ENCODE measurements around the gene B3GAT3.

Gene B3GAT3

DNA sequence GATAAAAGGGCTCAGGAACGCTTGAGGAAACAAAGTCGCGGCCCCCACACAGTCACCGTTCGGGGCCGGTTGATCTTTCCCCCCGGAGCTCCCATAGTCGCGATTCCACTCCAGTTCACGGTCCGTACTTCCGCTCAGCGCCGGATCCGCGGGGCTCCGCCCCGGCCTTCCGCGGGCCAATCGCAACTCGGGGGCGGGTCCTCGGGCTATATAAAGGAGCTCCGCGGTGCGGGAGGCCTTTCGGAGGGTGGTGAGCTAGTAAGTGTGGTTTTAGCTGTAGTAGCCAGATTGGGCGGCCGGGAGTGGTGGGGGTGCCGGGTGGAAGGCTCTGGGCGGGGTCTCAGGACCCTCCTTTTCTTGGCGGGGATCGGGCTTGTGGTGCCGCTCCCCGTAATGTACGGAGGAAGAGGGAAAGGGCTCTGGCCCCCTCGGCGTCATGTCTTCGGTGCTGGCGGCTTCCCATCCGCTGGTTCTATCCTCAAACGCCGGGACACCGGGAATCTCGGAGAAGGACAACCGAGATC, 43.4 kb upstream of the B3GAT3 start, which contains the start of the genes C11orf98 and CSKMT (continued):
- TF ChIP-seq, protein P1, sequence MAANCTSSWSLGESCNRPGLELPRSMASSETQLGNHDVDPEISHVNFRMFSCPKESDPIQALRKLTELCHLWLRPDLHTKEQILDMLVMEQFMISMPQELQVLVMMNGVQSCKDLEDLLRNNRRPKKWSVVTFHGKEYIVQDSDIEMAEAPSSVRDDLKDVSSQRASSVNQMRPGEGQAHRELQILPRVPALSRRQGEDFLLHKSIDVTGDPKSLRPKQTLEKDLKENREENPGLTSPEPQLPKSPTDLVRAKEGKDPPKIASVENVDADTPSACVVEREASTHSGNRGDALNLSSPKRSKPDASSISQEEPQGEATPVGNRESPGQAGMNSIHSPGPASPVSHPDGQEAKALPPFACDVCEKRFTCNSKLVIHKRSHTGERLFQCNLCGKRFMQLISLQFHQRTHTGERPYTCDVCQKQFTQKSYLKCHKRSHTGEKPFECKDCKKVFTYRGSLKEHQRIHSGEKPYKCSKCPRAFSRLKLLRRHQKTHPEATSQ (tag by site-specific recombination; IDR thresholded peaks at IDR 0.05) = no peak
- TF ChIP-seq GLI4 (tag by site-specific recombination; IDR thresholded peaks at IDR 0.05) = no peak
- no peak for TF ChIP-seq ZNF155 (tag by site-specific recombination; IDR thresholded peaks at IDR 0.05)
- no peak for TF ChIP-seq ZNF292 (tag by site-specific recombination; IDR thresholded peaks at IDR 0.05; ENCODE audit: borderline replicate concordance, low read depth)
- TF ChIP-seq ZNF121 (tag by site-specific recombination; IDR thresholded peaks at IDR 0.05) = no peak
- TF ChIP-seq HIC1 (tag by site-specific recombination; IDR thresholded peaks at IDR 0.05) = no peak
- TF ChIP-seq, protein P2, sequence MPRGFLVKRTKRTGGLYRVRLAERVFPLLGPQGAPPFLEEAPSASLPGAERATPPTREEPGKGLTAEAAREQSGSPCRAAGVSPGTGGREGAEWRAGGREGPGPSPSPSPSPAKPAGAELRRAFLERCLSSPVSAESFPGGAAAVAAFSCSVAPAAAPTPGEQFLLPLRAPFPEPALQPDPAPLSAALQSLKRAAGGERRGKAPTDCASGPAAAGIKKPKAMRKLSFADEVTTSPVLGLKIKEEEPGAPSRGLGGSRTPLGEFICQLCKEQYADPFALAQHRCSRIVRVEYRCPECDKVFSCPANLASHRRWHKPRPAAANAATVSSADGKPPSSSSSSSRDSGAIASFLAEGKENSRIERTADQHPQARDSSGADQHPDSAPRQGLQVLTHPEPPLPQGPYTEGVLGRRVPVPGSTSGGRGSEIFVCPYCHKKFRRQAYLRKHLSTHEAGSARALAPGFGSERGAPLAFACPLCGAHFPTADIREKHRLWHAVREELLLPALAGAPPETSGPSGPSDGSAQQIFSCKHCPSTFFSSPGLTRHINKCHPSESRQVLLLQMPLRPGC (tag by site-specific recombination; IDR thresholded peaks at IDR 0.05) = 0 out of 2 replicates have a peak, but pooled peaks have one; percentile 16
- TF ChIP-seq ZNF146 (tag by site-specific recombination; IDR thresholded peaks at IDR 0.05) = no peak
- 0 out of 2 replicates have a peak, but pooled peaks have one; percentile 56 for TF ChIP-seq ZNF600 (tag by site-specific recombination; IDR thresholded peaks at IDR 0.05)
- TF ChIP-seq HOXA7 (CRISPR knock-in tag; IDR thresholded peaks at IDR 0.05; ENCODE audit: borderline replicate concordance) = no peak
- TF ChIP-seq ZNF555 (tag by site-specific recombination; conservative IDR thresholded peaks at IDR 0.05) = no peak
- TF ChIP-seq ZNF660 (tag by site-specific recombination; IDR thresholded peaks at IDR 0.05) = no peak
- TF ChIP-seq REST (tag by site-specific recombination; IDR thresholded peaks at IDR 0.05) = no peak
- 0 out of 2 replicates have a peak, but pooled peaks have one; percentile 25 for TF ChIP-seq ZXDB (tag by site-specific recombination; IDR thresholded peaks at IDR 0.05)
- no peak for TF ChIP-seq ZNF571 (tag by site-specific recombination; IDR thresholded peaks at IDR 0.05)
- TF ChIP-seq ZSCAN23 (tag by site-specific recombination; IDR thresholded peaks at IDR 0.05) = no peak
- no peak for TF ChIP-seq EGR2 (tag by site-specific recombination; IDR thresholded peaks at IDR 0.05; ENCODE audit: low read depth)
- TF ChIP-seq ZEB2 (tag by site-specific recombination; IDR thresholded peaks at IDR 0.05) = peak; percentile 77; the same call in 1 of the 2 replicates
- no peak for TF ChIP-seq ZNF174 (tag by site-specific recombination; IDR thresholded peaks at IDR 0.05)
- TF ChIP-seq ZNF23 (tag by site-specific recombination; IDR thresholded peaks at IDR 0.05; ENCODE audit: borderline replicate concordance) = no peak
- no peak for TF ChIP-seq ZBTB1 (tag by site-specific recombination; IDR thresholded peaks at IDR 0.05)
- TF ChIP-seq KLF8 (tag by site-specific recombination; IDR thresholded peaks at IDR 0.05) = peak; percentile 69
- peak; percentile 68 for TF ChIP-seq GLIS1 (tag by site-specific recombination; IDR thresholded peaks at IDR 0.05)
- TF ChIP-seq ZNF768 (tag by site-specific recombination; IDR thresholded peaks at IDR 0.05) = no peak
- TF ChIP-seq ZSCAN18 (tag by site-specific recombination; IDR thresholded peaks at IDR 0.05) = no peak
- TF ChIP-seq ZNF639 (tag by site-specific recombination; IDR thresholded peaks at IDR 0.05) = 0 out of 2 replicates have a peak, but pooled peaks have one; percentile 11
- TF ChIP-seq, protein P3, sequence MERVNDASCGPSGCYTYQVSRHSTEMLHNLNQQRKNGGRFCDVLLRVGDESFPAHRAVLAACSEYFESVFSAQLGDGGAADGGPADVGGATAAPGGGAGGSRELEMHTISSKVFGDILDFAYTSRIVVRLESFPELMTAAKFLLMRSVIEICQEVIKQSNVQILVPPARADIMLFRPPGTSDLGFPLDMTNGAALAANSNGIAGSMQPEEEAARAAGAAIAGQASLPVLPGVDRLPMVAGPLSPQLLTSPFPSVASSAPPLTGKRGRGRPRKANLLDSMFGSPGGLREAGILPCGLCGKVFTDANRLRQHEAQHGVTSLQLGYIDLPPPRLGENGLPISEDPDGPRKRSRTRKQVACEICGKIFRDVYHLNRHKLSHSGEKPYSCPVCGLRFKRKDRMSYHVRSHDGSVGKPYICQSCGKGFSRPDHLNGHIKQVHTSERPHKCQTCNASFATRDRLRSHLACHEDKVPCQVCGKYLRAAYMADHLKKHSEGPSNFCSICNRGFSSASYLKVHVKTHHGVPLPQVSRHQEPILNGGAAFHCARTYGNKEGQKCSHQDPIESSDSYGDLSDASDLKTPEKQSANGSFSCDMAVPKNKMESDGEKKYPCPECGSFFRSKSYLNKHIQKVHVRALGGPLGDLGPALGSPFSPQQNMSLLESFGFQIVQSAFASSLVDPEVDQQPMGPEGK (tag by site-specific recombination; IDR thresholded peaks at IDR 0.05) = peak; percentile 65
